GM21717 (cell line): ENCODE results near the gene IL17REL.

ENCODE experiments used
- ATAC-seq: cut with Tn5 transposase; IDR thresholded peaks from one replicate; pipeline ENCODE4 v1.9.1; 2021; ENCODE audit warnings: mild to moderate bottlenecking, moderate library complexity; ENCODE audit not compliant: unreplicated experiment

The IL17REL gene

GRCh38 chr22:49960159-49961004 lies 52.2 kb downstream of the IL17REL start, which contains the start of gene PIM3:
TSS of gene PIM3 (plus strand) at chr22:49960772. CDS start at chr22:49960948, 176 bp downstream.
- peak; percentile 49 for ATAC-seq

- ATAC-seq = no peak
These were observed 52.8 kb downstream of the IL17REL start for GRCh38 chr22:49959782-49960158.

- no peak for ATAC-seq
These were observed 53.4 kb downstream of the IL17REL start for GRCh38 chr22:49958931-49959781.

GRCh38 chr22:49958366-49958921 lies 54.1 kb downstream of the IL17REL start:
- no peak for ATAC-seq

- ATAC-seq = no peak
These were observed 54.7 kb downstream of the IL17REL start for GRCh38 chr22:49957826-49958365.

- no peak for ATAC-seq
These were observed 55.4 kb downstream of the IL17REL start for GRCh38 chr22:49956914-49957825.

GRCh38 chr22:49956418-49956770 lies 56.2 kb downstream of the IL17REL start:
- no peak for ATAC-seq

GRCh38 chr22:49955581-49956417 lies 56.8 kb downstream of the IL17REL start:
- ATAC-seq = no peak

GRCh38 chr22:49954991-49955580 lies 57.5 kb downstream of the IL17REL start:
- ATAC-seq = no peak

GRCh38 chr22:49954354-49954753 lies 58.2 kb downstream of the IL17REL start:
- no peak for ATAC-seq

GRCh38 chr22:49953680-49954344 lies 58.8 kb downstream of the IL17REL start:
- ATAC-seq = no peak

- ATAC-seq = no peak
These were observed 59.4 kb downstream of the IL17REL start for GRCh38 chr22:49953027-49953679.

GRCh38 chr22:49951986-49952896 lies 60.3 kb downstream of the IL17REL start:
- no peak for ATAC-seq

GRCh38 chr22:49951678-49951985 lies 60.9 kb downstream of the IL17REL start:
- ATAC-seq = no peak

- ATAC-seq = no peak
These were observed 61.4 kb downstream of the IL17REL start for GRCh38 chr22:49951000-49951677.

- no peak for ATAC-seq
These were observed 62.1 kb downstream of the IL17REL start for GRCh38 chr22:49950396-49950994.
